Natural killer cell treated with Interleukin-12 subunit alpha and Interleukin-12 subunit beta and Interleukin-15 and Interleukin-18, amount 100 ng/mL, for 72 hours (primary cell): ENCODE results near the gene METTL4. TPM values are rescaled to one million over a fixed set of nuclear protein-coding genes. Genes with fewer than 3 reads are reported as not detected.
"Not testable (repeated sequence)": the region's sequence is repeated elsewhere in the genome, so short reads cannot be mapped to it uniquely, and the experiment has no call there.

Experiments used
- ATAC-seq, 2 donors: fragments of 150-1000 bp; cut with Tn5 transposase in 1 of 2; sonication (Bioruptor Pico), chemical (Tn5 transposase) in 1 of 2; 2 replicates each; pipeline ENCODE4 v1.10.0; 2021
- DNase-seq: peaks from one replicate; pipeline ENCODE4 v3.0.0; 2022; ENCODE audit warnings: low spot score
- H3K27ac Mint-ChIP-seq, 2 donors: 1 replicate in 1 of 2; 2 replicates in 1 of 2; pipeline ENCODE4 v1.8.0; 2022; ENCODE audit warnings: mixed read lengths in 2 of 2, mild to moderate bottlenecking in 1 of 2, moderate library complexity in 1 of 2
- H3K27me3 Mint-ChIP-seq, 2 donors: 1 replicate in 1 of 2; 2 replicates in 1 of 2; pipeline ENCODE4 v1.8.0; 2022; ENCODE audit warnings: mixed read lengths in 2 of 2
- H3K36me3 Mint-ChIP-seq: one replicate; pipeline ENCODE4 v1.8.0; 2022; ENCODE audit warnings: mixed read lengths
- H3K4me1 Mint-ChIP-seq, 2 donors: 1 replicate in 1 of 2; 2 replicates in 1 of 2; pipeline ENCODE4 v1.8.0; 2022; ENCODE audit warnings: low read depth in 2 of 2, mixed read lengths in 2 of 2, mild to moderate bottlenecking in 1 of 2
- H3K4me3 Mint-ChIP-seq: one replicate; pipeline ENCODE4 v1.8.0; 2022; ENCODE audit warnings: mixed read lengths
- H3K9me3 Mint-ChIP-seq: 2 replicates; pipeline ENCODE4 v1.8.0; 2022; ENCODE audit warnings: mixed read lengths
- total RNA-seq, 2 donors: library from RNA; stranded (reverse); gene quantifications; one replicate each; pipeline ENCODE4 v1.2.3, GENCODE V29; 2022

The METTL4 gene
- total RNA-seq, 2 donors from 2014 or later: 17.5 to 22.3 TPM

DNA sequence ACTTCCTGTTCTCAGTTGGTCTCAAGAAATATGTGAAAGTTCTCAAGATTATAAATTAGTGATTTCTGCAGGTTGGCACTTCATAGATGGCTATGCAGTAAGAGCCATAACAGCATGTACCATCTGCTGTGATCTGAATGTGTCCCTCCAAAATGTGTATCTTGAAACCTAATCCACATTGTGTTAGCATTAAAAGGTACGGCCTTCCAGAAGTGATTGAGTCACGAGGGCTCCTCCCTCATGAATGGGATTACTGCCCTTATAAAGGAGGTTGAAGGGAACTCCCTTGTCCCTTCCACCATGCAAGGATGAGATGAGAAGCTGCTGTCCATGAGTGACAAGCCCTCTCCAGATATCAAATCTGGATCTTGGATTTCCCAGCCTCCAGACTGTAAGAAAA lies 45.0 kb downstream of the METTL4 start:
- H3K27ac Mint-ChIP-seq: no peak overlapping the region
- no peak overlapping the region for H3K4me3 Mint-ChIP-seq

DNA sequence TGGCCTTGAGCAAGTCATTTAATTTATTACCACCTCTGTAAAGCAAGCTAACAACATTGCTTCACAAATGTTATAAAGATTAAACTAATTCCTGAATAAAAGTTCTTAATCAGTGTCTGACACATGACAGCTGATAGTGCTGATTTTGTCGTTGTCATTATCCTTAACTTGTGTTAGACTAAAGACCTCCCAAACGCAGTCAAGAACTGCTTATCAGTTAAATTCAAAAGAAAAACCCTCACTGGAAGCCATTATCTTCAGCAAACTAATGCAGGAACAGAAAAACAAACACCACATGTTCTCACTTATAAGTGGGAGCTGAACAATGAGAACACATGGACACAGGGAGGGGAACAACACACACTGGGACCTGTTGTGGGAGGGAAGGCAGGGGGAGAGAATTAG lies 46.5 kb downstream of the METTL4 start:
- H3K4me1 Mint-ChIP-seq, H3K9me3 Mint-ChIP-seq, ATAC-seq, H3K27ac Mint-ChIP-seq, DNase-seq, H3K36me3 Mint-ChIP-seq, H3K4me3 Mint-ChIP-seq, H3K27me3 Mint-ChIP-seq: not testable (repeated sequence)

More for the DNA sequence above, 45.0 kb downstream of the METTL4 start:
- ATAC-seq: no peak
- H3K9me3 Mint-ChIP-seq: no peaks in the 10 kb centered on the region
- no peaks in the 10 kb centered on the region for H3K27me3 Mint-ChIP-seq
- H3K4me1 Mint-ChIP-seq: no peaks in the 10 kb centered on the region
- no peaks in the 10 kb centered on the region for H3K36me3 Mint-ChIP-seq
- no peak for DNase-seq

DNA sequence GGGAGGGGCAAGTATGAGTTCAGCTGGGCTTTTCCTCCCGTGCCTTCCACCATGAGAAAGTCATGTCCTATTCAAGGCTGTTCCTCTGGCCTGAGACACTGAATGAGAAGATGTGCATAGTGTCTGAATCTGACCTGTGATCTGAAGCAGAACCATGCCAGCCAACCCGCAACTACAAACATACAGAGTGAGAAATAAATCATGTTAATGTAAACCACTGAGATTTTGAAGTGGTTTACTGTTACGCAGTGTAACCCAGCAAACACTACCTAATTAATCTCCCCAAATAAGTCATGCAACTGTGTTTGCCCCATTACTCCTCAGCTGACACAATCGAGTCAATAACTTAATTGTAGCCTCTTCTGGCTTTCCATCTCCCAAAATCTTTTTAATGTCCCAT lies 49.2 kb downstream of the METTL4 start:
- Mint-ChIP-seq H3K4me1 (no peaks in the 10 kb centered on the region), H3K27ac (no peak overlapping the region)
- ATAC-seq: no peak

DNA sequence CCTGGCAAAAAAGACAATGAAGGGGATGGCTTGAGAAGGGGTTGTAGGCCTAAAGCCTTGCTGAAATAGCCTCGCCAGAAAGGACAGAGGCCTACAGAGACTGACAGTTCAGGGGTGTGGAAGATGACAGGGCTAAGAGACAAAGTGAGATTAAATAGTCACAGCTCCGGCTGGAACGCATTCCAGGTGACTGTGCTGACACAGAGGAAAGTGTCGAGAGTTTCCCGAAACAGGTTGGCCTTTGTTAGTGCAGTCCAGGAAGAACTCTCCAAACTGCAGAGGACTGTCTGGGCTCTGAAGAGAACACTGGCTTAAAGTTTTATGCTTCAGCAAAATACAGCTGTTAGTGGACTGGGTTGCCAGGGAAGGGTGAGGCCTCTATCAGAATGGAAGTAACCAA lies 52.8 kb downstream of the METTL4 start:
- no peaks in the 10 kb centered on the region for H3K9me3 Mint-ChIP-seq
- no peaks in the 10 kb centered on the region for H3K27me3 Mint-ChIP-seq
- no peaks in the 10 kb centered on the region for H3K36me3 Mint-ChIP-seq
- ATAC-seq (no peak), DNase-seq (no peak)
- peaks cover 12 to 15% of the 10 kb centered on the region in 2 donors for H3K4me1 Mint-ChIP-seq
- no peak overlapping the region for H3K27ac Mint-ChIP-seq
- no peak overlapping the region for H3K4me3 Mint-ChIP-seq

More for the DNA sequence above, 49.2 kb downstream of the METTL4 start:
- Mint-ChIP-seq H3K27me3 (no peaks in the 10 kb centered on the region), H3K4me3 (no peak overlapping the region), H3K9me3 (no peaks in the 10 kb centered on the region), H3K36me3 (no peaks in the 10 kb centered on the region)
- no peak for DNase-seq

DNA sequence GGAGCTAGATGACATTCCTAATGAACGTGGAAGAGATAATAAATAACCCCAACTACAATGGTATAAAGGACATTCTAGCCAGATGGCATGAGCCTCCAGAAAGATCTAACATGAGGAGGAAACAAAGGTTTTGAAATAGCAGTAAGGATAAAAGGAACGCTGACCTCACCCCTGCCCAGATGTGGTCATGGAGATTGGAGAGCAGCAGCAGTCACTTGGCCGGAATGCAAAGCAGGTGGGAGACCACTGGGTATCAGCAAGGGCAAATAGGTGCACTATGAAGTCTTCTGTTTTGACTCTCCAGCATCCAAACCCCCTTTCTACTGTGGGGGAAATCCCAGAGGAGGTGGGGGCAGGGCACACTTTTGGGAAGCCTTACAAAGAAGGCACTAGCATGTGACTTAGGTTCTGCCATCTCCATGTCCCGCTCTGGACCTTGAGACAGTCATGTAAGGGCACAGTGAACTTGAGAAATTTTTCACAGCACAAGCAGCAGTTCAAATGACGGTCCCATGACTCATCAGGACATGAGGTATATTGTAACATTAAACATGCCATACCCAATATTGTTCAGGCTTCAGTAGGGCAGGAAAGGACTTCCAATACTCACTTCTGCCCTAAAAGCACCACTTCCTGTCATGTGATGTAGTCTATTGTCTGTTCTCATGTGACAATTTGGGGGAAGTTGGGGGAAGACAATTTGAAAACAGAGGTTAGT lies 55.2 kb downstream of the METTL4 start:
- no peak overlapping the region for H3K4me3 Mint-ChIP-seq
- peaks cover 12 to 15% of the 10 kb centered on the region in 2 donors for H3K4me1 Mint-ChIP-seq
- ATAC-seq: peak; percentile 66 to 88
- no peaks in the 10 kb centered on the region for H3K9me3 Mint-ChIP-seq
- H3K27me3 Mint-ChIP-seq: peaks cover 0 to 2% of the 10 kb centered on the region in 2 donors
- no peak for DNase-seq
- peak overlapping the region in 1 of 2 donors; percentile 4 for H3K27ac Mint-ChIP-seq
- no peaks in the 10 kb centered on the region for H3K36me3 Mint-ChIP-seq

DNA sequence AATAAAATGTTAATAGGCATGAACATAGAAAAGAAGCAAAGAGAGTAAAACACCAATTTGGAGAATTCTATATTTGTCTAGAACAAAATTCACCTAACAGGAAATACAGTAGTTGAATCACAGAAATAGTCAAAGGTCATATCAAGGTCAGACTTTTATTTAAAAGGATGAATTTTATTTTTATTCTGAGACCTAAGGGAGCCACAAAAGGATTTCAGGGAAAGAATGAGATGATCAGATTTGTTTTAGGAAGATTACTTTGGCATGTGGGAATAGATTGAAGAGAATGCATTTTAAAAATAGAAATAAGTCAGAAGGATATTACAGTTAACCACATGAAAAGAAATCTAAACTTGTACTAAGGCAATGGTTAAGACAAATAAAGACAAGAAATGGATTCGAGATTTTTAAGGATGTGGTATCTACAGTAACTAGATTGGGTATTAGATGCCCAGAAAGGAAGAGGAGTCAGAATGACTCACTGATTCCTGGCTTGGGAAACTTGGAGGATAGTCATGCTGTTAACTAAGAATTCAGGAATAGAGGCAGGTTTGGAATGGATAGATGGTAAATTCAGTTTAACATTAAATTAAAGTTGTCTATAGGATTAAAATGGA lies 56.0 kb downstream of the METTL4 start:
- peaks cover 0 to 2% of the 10 kb centered on the region in 2 donors for H3K27me3 Mint-ChIP-seq
- no peak for DNase-seq
- H3K4me3 Mint-ChIP-seq: no peak overlapping the region
- no peaks in the 10 kb centered on the region for H3K36me3 Mint-ChIP-seq
- peaks cover 12 to 15% of the 10 kb centered on the region in 2 donors for H3K4me1 Mint-ChIP-seq
- no peaks in the 10 kb centered on the region for H3K9me3 Mint-ChIP-seq
- ATAC-seq: no peak
- H3K27ac Mint-ChIP-seq: peak overlapping the region; percentile 4 to 7

DNA sequence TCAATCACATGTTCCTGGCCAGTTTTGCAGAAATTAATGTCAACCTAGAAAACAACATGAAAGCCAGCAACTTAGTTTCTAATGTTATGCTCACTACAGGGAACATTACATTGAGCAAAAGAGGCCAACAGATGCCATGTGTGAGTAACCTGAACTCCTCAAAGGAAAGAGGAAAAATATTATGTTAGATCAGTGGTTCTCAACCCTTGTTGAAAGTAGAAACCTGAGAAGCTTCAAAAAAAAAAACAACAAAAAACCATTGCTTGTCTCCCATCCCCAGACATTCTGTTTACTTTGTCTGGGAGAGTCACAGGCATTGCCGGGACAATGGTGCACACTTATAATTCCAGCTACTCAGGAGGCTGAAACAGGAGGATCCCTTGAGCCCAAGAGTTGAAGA lies 57.7 kb downstream of the METTL4 start:
- H3K36me3 Mint-ChIP-seq: no peaks in the 10 kb centered on the region
- H3K4me1 Mint-ChIP-seq: peaks cover 12 to 15% of the 10 kb centered on the region in 2 donors
- no peak for DNase-seq
- no peak overlapping the region for H3K27ac Mint-ChIP-seq
- H3K27me3 Mint-ChIP-seq: peaks cover 0 to 2% of the 10 kb centered on the region in 2 donors
- no peak for ATAC-seq
- H3K4me3 Mint-ChIP-seq: no peak overlapping the region
- no peaks in the 10 kb centered on the region for H3K9me3 Mint-ChIP-seq

DNA sequence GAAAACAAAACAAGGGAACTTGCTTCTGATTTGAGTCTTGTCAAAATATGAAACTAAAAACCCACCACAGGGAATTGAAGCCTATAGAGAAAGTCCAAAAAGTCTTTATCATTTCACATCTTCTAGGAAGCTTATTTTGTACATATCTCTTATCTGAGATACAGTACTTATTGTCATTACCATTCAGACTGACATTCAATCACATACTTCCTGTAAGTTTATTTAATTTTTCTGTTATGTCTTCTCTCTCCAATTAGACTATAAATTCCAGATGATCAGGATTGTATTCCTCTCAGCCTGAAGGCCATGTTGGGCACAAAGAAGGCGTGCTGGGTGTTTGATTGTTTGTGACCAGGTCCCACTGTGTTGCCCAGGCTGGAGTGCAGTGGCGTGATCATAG lies 59.2 kb downstream of the METTL4 start:
- peaks cover 0 to 2% of the 10 kb centered on the region in 2 donors for H3K27me3 Mint-ChIP-seq
- H3K27ac Mint-ChIP-seq: no peak overlapping the region
- H3K36me3 Mint-ChIP-seq: no peaks in the 10 kb centered on the region
- H3K4me3 Mint-ChIP-seq: no peak overlapping the region
- DNase-seq (no peak), ATAC-seq (no peak)
- H3K9me3 Mint-ChIP-seq: no peaks in the 10 kb centered on the region
- H3K4me1 Mint-ChIP-seq: peaks cover 12 to 15% of the 10 kb centered on the region in 2 donors

DNA sequence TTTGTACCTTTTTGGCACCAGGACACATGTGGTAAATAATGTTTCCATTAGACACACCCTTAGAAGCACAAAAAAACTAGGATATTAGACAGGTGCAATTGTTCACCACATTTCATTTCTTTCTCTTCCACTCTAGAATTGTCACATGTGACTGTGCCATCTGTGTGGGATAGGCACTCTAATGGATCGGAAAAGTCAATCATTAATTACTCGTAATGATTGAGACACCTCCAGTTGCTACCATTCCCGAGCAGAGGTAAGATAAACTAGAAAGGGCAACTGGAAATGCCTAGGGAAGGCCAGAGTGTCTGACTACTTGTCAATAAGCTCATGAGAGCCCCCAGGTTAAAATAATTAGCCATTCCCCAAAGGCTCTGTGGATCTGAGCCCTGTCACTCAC lies 59.9 kb downstream of the METTL4 start:
- Mint-ChIP-seq H3K27ac (no peak overlapping the region), H3K27me3 (peaks cover 0 to 2% of the 10 kb centered on the region in 2 donors), H3K4me3 (no peak overlapping the region), H3K9me3 (no peaks in the 10 kb centered on the region), H3K4me1 (peaks cover 12% of the 10 kb centered on the region in 2 donors), H3K36me3 (no peaks in the 10 kb centered on the region)
- DNase-seq (no peak), ATAC-seq (no peak)

DNA sequence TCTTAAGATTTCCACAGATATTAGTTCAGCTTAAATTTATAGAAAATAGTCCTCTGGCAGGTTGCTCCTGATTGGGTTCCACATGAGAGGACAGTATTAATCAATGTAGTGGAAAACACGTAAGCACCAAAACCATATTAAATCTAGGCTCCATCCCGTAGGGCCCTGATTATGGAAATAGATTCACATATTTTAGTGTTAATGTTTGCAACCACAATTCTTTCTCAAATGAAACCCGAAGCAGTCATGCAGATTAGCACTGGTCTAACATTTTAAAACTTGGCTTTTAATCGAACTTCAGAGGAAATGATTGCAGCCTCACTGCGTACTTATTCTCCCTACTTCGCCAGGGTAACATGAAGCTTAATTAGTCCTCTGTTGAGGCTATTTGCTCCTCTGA lies 60.9 kb downstream of the METTL4 start:
- no peaks in the 10 kb centered on the region for H3K9me3 Mint-ChIP-seq
- peaks cover 0 to 2% of the 10 kb centered on the region in 2 donors for H3K27me3 Mint-ChIP-seq
- H3K4me1 Mint-ChIP-seq: peaks cover 3 to 4% of the 10 kb centered on the region in 2 donors
- no peak for ATAC-seq
- no peaks in the 10 kb centered on the region for H3K36me3 Mint-ChIP-seq
- H3K4me3 Mint-ChIP-seq: no peak overlapping the region
- DNase-seq: no peak
- H3K27ac Mint-ChIP-seq: no peak overlapping the region

DNA sequence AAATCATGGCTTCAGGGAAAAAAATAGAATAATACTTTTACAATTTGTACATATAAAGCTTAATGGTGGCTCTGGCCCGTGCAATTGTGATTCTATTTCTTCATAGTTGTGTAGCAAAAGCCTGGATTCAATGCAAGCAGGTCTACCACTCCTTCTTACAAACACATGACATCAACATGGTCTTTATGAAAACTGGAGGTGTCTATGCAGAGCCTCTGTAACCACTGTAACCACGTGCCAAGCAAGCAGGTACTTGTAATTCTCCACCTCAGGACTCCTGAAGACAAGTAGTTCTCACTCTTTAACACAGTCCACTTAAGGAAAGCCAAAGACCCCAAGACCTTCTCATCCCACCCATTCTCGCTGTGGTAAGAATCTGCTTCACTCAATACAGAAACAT lies 62.6 kb downstream of the METTL4 start:
- H3K27me3 Mint-ChIP-seq: peaks cover 0 to 2% of the 10 kb centered on the region in 2 donors
- ATAC-seq (no peak), DNase-seq (no peak)
- H3K9me3 Mint-ChIP-seq: no peaks in the 10 kb centered on the region
- no peak overlapping the region for H3K27ac Mint-ChIP-seq
- H3K4me3 Mint-ChIP-seq: no peak overlapping the region
- H3K4me1 Mint-ChIP-seq: no peaks in the 10 kb centered on the region
- no peaks in the 10 kb centered on the region for H3K36me3 Mint-ChIP-seq

DNA sequence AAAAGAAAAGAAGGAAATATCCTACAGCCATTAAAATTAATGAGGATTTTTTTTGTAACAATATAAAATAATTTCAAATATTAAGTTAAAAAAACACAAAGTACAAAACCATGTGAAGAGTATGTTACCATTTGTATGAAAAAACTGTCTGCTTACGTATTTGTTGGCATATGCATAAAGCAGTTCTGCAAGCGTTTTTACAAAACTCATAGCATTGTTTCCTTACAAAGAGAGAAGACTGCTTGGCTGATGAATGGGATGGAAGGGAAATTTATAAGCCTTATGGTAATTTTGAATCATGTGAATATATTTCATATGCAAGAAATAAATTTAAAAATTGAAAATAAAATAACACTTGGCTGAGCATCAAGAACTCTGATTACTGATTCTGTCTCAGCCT lies 63.1 kb downstream of the METTL4 start:
- no peak overlapping the region for H3K27ac Mint-ChIP-seq
- DNase-seq: no peak
- no peaks in the 10 kb centered on the region for H3K4me1 Mint-ChIP-seq
- H3K27me3 Mint-ChIP-seq: peaks cover under 1 to 3% of the 10 kb centered on the region in 2 donors
- H3K9me3 Mint-ChIP-seq: no peaks in the 10 kb centered on the region
- no peak overlapping the region for H3K4me3 Mint-ChIP-seq
- ATAC-seq: no peak
- no peaks in the 10 kb centered on the region for H3K36me3 Mint-ChIP-seq

DNA sequence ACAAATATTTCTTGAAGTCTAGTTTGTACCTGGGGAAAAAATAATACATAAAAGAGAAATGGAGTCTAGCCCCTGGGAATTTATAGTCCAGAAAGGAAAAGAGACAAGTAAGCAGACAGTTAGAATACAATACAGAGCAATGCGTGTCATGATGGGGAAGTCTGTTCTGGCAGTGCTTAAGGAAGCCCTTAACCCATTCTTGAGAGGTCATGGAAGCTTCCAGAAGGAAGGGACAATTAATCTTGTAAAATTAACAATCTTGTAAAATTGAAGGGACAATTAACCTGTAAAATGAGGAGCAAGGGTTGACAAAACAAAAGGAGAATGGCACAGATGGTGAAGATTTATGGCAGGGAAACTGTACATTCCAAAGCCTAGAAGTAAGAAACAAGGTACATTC lies 66.7 kb downstream of the METTL4 start:
- ATAC-seq (no peak), DNase-seq (no peak)
- no peak overlapping the region for H3K27ac Mint-ChIP-seq
- H3K36me3 Mint-ChIP-seq: no peaks in the 10 kb centered on the region
- no peaks in the 10 kb centered on the region for H3K9me3 Mint-ChIP-seq
- H3K4me1 Mint-ChIP-seq: no peaks in the 10 kb centered on the region
- no peak overlapping the region for H3K4me3 Mint-ChIP-seq
- H3K27me3 Mint-ChIP-seq: peaks cover 4 to 9% of the 10 kb centered on the region in 2 donors

DNA sequence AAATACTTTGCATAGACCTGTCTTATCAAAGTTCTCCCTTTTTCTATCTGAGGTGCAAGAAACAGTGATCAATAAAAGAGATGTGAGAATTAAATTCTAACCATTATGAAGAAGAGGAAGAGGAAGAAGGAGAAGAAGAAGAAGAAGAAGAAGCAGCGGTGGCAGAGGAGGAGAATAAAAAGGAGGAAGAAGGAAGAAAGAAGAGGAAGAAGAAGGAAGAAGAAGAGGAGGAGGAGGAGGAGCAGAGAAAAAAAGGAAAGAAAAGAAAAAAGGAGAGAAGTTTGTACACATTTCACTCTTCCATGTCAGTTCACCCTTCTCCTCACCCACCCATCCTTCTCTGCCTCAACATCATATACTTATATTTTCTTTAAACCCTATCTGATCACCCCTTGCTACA lies 68.4 kb downstream of the METTL4 start:
- Mint-ChIP-seq H3K27ac (no peak overlapping the region), H3K36me3 (no peaks in the 10 kb centered on the region), H3K27me3 (peaks cover 7 to 9% of the 10 kb centered on the region in 2 donors), H3K4me3 (no peak overlapping the region), H3K9me3 (no peaks in the 10 kb centered on the region), H3K4me1 (no peaks in the 10 kb centered on the region)
- ATAC-seq (no peak), DNase-seq (no peak)
